ENCODE data around the gene SPDYE2B. TPM values are rescaled to one million over a fixed set of nuclear protein-coding genes. Genes with fewer than 3 reads are reported as not detected.

SPDYE2B gene
- total RNA-seq: not detected in 2 replicates

GRCh38 chr7:102649924-102650323 is at the start of gene SPDYE2B:
TSS of gene SPDYE2B (plus strand) at chr7:102650319. CDS start at chr7:102652349, 2,030 bp downstream.

DNA sequence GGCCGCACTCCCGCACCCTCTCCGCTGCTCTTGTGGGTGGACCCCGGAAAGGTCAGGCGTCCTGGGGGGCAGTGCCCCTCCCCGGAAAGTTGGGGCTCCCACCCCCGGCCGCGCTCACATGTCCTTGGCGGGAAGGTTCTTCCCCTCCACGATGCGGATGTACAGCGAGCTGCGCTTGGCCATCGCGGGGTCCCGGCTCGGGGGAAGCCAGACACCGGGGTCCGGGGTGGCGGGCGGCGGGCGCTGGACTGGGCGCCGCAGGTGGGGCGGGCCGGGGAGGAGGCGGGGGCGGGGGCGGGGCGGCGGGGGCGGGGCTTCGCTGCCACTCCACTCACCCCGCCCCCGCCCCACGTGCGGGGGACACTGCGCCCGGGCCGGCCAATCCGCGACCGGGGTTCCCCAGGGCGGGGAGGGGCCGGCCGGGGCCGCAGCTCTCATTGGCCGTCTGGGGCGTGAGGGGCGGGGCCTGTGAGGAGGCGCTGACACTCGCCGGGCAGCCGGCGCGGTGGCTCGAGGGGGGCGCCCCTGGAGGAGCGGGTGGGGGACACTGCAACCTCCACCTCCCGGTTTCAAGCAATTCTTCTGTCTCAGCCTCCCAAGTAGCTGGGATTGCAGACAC is 33.5 kb upstream of the SPDYE2B start, which contains the start of gene RASA4:
Gene RASA4 (minus strand): TSS at position 250 of the 619 bp plus-strand sequence. CDS start 67 bp downstream, at position 183.

DNA sequence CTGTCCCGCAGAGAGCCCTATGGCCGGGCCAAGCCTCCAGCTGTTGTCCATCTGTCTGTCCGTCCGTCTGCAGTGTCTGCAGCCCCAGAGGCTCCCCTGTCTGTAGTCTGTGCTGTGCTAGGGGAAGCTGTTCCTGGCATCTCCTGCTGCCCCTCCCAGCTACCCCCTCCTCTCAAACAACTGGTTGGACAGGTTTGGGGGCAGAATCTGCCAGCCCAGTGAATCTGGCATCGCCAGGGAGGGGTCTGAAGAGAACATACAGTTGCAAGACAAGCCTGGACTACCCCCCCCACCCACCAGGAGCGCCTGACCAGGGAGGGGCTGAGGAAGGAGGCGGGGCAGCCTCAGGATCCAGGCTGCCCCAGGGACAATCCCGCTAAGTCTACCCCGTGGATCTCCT is 7.4 kb upstream of the SPDYE2B start, which contains the start of gene UPK3BL1:
Gene UPK3BL1 (minus strand): TSS at position 101 of the 400 bp plus-strand sequence. CDS start 50 bp downstream, at position 51.

GRCh38 chr7:102671166-102671955 is 21.2 kb downstream of the SPDYE2B start, which contains the start of gene POLR2J2:
TSS of gene POLR2J2 (minus strand) at chr7:102671663. CDS start at chr7:102671601, 62 bp downstream.

Other genes with a start within 250 kb of the SPDYE2B start
- gene ORAI2, start 216.7 kb upstream of the SPDYE2B start, total RNA-seq: 42.1 and 143 TPM in 2 replicates
- gene ALKBH4, start 185.5 kb upstream of the SPDYE2B start, total RNA-seq: 8.1 and 8.5 TPM in 2 replicates
- gene LRWD1, start 185.3 kb upstream of the SPDYE2B start, total RNA-seq: 23.3 and 28.5 TPM in 2 replicates
- gene POLR2J, start 171.4 kb upstream of the SPDYE2B start, total RNA-seq: 25.2 and 36.8 TPM in 2 replicates
- 8.3 and 9.2 TPM in 2 replicates for gene RASA4B, start 132.5 kb upstream of the SPDYE2B start, total RNA-seq
- 1.1 and 17.9 TPM in 2 replicates for gene UPK3BL2, start 106.6 kb upstream of the SPDYE2B start, total RNA-seq
- not detected in 2 replicates for gene SPDYE2, start 99.1 kb upstream of the SPDYE2B start, total RNA-seq
- gene POLR2J3, start 77.7 kb upstream of the SPDYE2B start, total RNA-seq: 10.5 and 104 TPM in 2 replicates
- gene RASA4, start 33.6 kb upstream of the SPDYE2B start, total RNA-seq: 18.0 and 76.0 TPM in 2 replicates
- gene UPK3BL1, start 7.5 kb upstream of the SPDYE2B start, total RNA-seq: 2.3 and 18.7 TPM in 2 replicates
- gene POLR2J2, start 21.3 kb downstream of the SPDYE2B start, total RNA-seq: 0.97 and 10.5 TPM in 2 replicates
- gene FAM185A, start 98.7 kb downstream of the SPDYE2B start, total RNA-seq: 6.8 and 11.6 TPM in 2 replicates

Measured in bladder microvascular endothelial cell (primary cell).